K562 (cell line): ENCODE data around the gene HFE. TPM values are rescaled to one million over a fixed set of nuclear protein-coding genes. Genes with fewer than 3 reads are reported as not detected.

Experiments used
- CHD4 ChIP-seq: fragments of 200-600 bp; sonication (generic); IDR thresholded peaks from 3 replicates; pipeline ENCODE4 v1.6.1; 2012; ENCODE audit warnings: low read depth, mild to moderate bottlenecking, mixed read lengths, low read length, inconsistent platforms; ENCODE audit not compliant: insufficient read depth, insufficient replicate concordance, poor library complexity, severe bottlenecking
- CTBP1 ChIP-seq: fragments of 450-650 bp; IDR thresholded peaks from 2 replicates; pipeline ENCODE4 v1.6.1; 2016; ENCODE audit warnings: borderline replicate concordance
- ETS1 ChIP-seq: conservative IDR thresholded peaks from 2 replicates; pipeline ENCODE4 v1.6.1; 2011; ENCODE audit warnings: low read depth, mild to moderate bottlenecking, low read length; ENCODE audit not compliant: control insufficient read depth
- FOXO4 ChIP-seq: fragments of 450-650 bp; formaldehyde crosslinking; IDR thresholded peaks from 2 replicates; pipeline ENCODE4 v1.4.0; 2020; ENCODE audit warnings: mild to moderate bottlenecking, moderate library complexity
- FOXP4 ChIP-seq: sonication (generic); formaldehyde crosslinking; IDR thresholded peaks from 2 replicates; pipeline ENCODE4 v1.8.0; 2022; ENCODE audit warnings: mild to moderate bottlenecking, missing genetic modification reagents, borderline replicate concordance
- KDM5B ChIP-seq: fragments of 200-600 bp; sonication (generic); IDR thresholded peaks from 2 replicates; pipeline ENCODE4 v1.6.1; 2012; ENCODE audit warnings: low read depth, mild to moderate bottlenecking, moderate library complexity, low read length, control low read depth, inconsistent platforms; ENCODE audit not compliant: insufficient replicate concordance
- KLF1 ChIP-seq: fragments of 450-650 bp; IDR thresholded peaks from 2 replicates; pipeline ENCODE4 v1.6.1; 2016; ENCODE audit warnings: missing genetic modification characterization, missing compliant biosample characterization
- NELFE ChIP-seq: IDR thresholded peaks from 2 replicates; pipeline ENCODE4 v1.6.1; 2011; ENCODE audit warnings: mild to moderate bottlenecking; ENCODE audit not compliant: insufficient read depth, insufficient read length
- NR3C1 ChIP-seq: sonication (generic); formaldehyde crosslinking; IDR thresholded peaks from 2 replicates; pipeline ENCODE4 v1.8.1; 2022; ENCODE audit warnings: missing genetic modification reagents
- PCBP2 ChIP-seq: fragments of 200-400 bp; formaldehyde crosslinking; IDR thresholded peaks from 2 replicates; pipeline ENCODE4 v1.6.1; 2018; ENCODE audit warnings: low read length, low read depth, mild to moderate bottlenecking, moderate library complexity; ENCODE audit not compliant: poor library complexity, severe bottlenecking
- PTBP1 ChIP-seq: fragments of 200-400 bp; formaldehyde crosslinking; IDR thresholded peaks from 2 replicates; pipeline ENCODE4 v1.6.1; 2017; ENCODE audit warnings: low read depth, low read length
- RFX7 ChIP-seq: fragments of 250-450 bp; sonication (Bioruptor Pico); IDR thresholded peaks from 2 replicates; pipeline ENCODE4 v1.5.1; 2021; ENCODE audit warnings: mild to moderate bottlenecking
- SMARCA5 ChIP-seq: fragments of 450-650 bp; IDR thresholded peaks from 2 replicates; pipeline ENCODE4 v1.6.1; 2016
- SREBF1 ChIP-seq: fragments of 150-350 bp; IDR thresholded peaks from 2 replicates; pipeline ENCODE4 v1.6.1; 2014; ENCODE audit warnings: antibody characterized with exemption, low read depth, low read length, borderline replicate concordance
- TBL1XR1 ChIP-seq, 2 experiments: IDR thresholded peaks; 2 replicates each; pipeline ENCODE4 v1.6.1; 2012; ENCODE audit warnings: improper control_type of control experiment in 2 of 2, low read length in 2 of 2, mild to moderate bottlenecking in 1 of 2
- ZBTB11 ChIP-seq, 3 experiments: fragments of 200-800 bp in 1 of 3; fragments of 250-450 bp in 1 of 3; fragments of 450-650 bp in 1 of 3; sonication (Bioruptor Pico) in 1 of 3; sonication (Bioruptor generic) in 1 of 3; formaldehyde crosslinking in 1 of 3; IDR thresholded peaks; 2 replicates each; pipeline versions ENCODE4 v1.6.1 to v1.8.0; 2016 to 2022; ENCODE audit warnings: mild to moderate bottlenecking in 2 of 3, missing genetic modification characterization in 2 of 3, missing compliant biosample characterization in 1 of 3, moderate library complexity in 1 of 3
- ZNF232 ChIP-seq: sonication (generic); formaldehyde crosslinking; IDR thresholded peaks from 2 replicates; pipeline ENCODE4 v1.8.0; 2022; ENCODE audit warnings: mild to moderate bottlenecking, missing genetic modification reagents
- polyA plus RNA-seq, 8 experiments: library from polyadenylated mRNA; depleted of rRNA in 4 of 8; stranded (reverse) in 5 of 8; unstranded in 3 of 8; fragments of >200 nt; fragmentation: Nextera tagmentation in 2 of 8; fragmentation: Illumina TruSeq in 1 of 8; extraction: Ambion mirVana in 2 of 8; extraction: Trizol in 1 of 8; gene quantifications; 2 replicates each; pipeline versions ENCODE4 v1.2.1 to v1.2.3, GENCODE V29; 2011 to 2014; ENCODE audit warnings: inconsistent platforms in 1 of 8, missing spikeins in 1 of 8
- total RNA-seq, 7 experiments: library from RNA; depleted of rRNA in 6 of 7; stranded (reverse); fragments of >200 nt in 6 of 7; fragmentation: Illumina TruSeq in 2 of 7; extraction: Trizol in 2 of 7; gene quantifications; 2 replicates each; pipeline versions ENCODE4 v1.2.1 to v1.2.3, GENCODE V29; 2011 to 2021; ENCODE audit warnings: low replicate concordance in 1 of 7

Gene HFE
- total and polyA plus RNA-seq, 9 of the 15 experiments (the other 6 are each of a cell fraction or from before 2014, with no cell fraction given) = 0.14 to 1.2 (median 0.76) TPM

- TF ChIP-seq ZBTB11 (CRISPR knock-in tag; IDR thresholded peaks at IDR 0.05) = peak in 1 of 3 experiments; percentile 50; a peak in 1 of 6 replicates
- TF ChIP-seq KDM5B = peak; percentile 41
- no peak for TF ChIP-seq NR3C1 (CRISPR knock-in tag)
- TF ChIP-seq PTBP1 = peak; percentile 90; the same call in 1 of the 2 replicates
- TF ChIP-seq SREBF1 = no peak
- peak; percentile 64 to 88 for TF ChIP-seq TBL1XR1 (IDR thresholded peaks at IDR 0.05; ENCODE audit: low read length in 2 of 2)
- TF ChIP-seq ZNF232 (CRISPR knock-in tag) = peak; percentile 75; the same call in 1 of the 2 replicates
- peak; percentile 21; the same call in 1 of the 2 replicates for TF ChIP-seq CTBP1
- TF ChIP-seq SMARCA5 = no peak
- TF ChIP-seq FOXP4 (CRISPR knock-in tag) = peak; percentile 90; the same call in 1 of the 2 replicates
- no peak for TF ChIP-seq NELFE
- no peak for TF ChIP-seq PCBP2
- TF ChIP-seq RFX7 (CRISPR knock-in tag) = peak; percentile 95
- TF ChIP-seq ETS1 = peak; percentile 84
- no peak for TF ChIP-seq CHD4
- no peak for TF ChIP-seq FOXO4 (CRISPR knock-in tag)
- TF ChIP-seq KLF1 (tag) = no peak; the same call in 1 of the 2 replicates
Observed at GRCh38 chr6:26122793-26123674, 35.8 kb downstream of the HFE start (continued).
